Mesothelial cell of epicardium (in vitro differentiated cells): ENCODE results near the gene CACNB4. TPM values are rescaled to one million over a fixed set of nuclear protein-coding genes. Genes with fewer than 3 reads are reported as not detected.

Experiments used
- DNase-seq, 2 experiments: peaks; one replicate each; pipeline ENCODE4 v3.0.0; 2021; ENCODE audit warnings: low spot score in 2 of 2; ENCODE audit not compliant: unreplicated experiment in 2 of 2
- H3K27ac Mint-ChIP-seq: 2 replicates; pipeline ENCODE4 v1.8.0; 2021; ENCODE audit warnings: mixed read lengths
- H3K27me3 Mint-ChIP-seq: 2 replicates; pipeline ENCODE4 v1.8.0; 2021; ENCODE audit warnings: low read depth, mixed read lengths
- H3K36me3 Mint-ChIP-seq: 2 replicates; pipeline ENCODE4 v1.8.0; 2021; ENCODE audit warnings: mixed read lengths
- H3K4me1 Mint-ChIP-seq: 2 replicates; pipeline ENCODE4 v1.8.0; 2021; ENCODE audit warnings: mixed read lengths
- H3K4me3 Mint-ChIP-seq: 2 replicates; pipeline ENCODE4 v1.8.0; 2021; ENCODE audit warnings: mild to moderate bottlenecking, moderate library complexity, mixed read lengths
- H3K9me3 Mint-ChIP-seq: 2 replicates; pipeline ENCODE4 v1.8.0; 2021; ENCODE audit warnings: mixed read lengths
- CTCF ChIP-seq: fragments of 200-600 bp; sonication (generic); IDR thresholded peaks from one replicate; pipeline ENCODE4 v1.5.0; 2021; ENCODE audit warnings: antibody characterized with exemption; ENCODE audit not compliant: unreplicated experiment
- total RNA-seq: library from RNA; stranded (reverse); gene quantifications from 3 replicates; pipeline ENCODE4 v1.2.1, GENCODE V29; 2021

The CACNB4 gene
- total RNA-seq, 1 donor from 2014 or later, result 4.1 TPM

GRCh38 chr2:152061383-152061782 is 37.5 kb downstream of the CACNB4 start:
- peaks cover 3% of the 10 kb centered on the region for H3K27me3 Mint-ChIP-seq
- peaks cover 12% of the 10 kb centered on the region for H3K9me3 Mint-ChIP-seq
- H3K36me3 Mint-ChIP-seq, result peaks cover 2% of the 10 kb centered on the region
- no peak for DNase-seq
- TF ChIP-seq CTCF, result no peak
- H3K4me1 Mint-ChIP-seq, result no peaks in the 10 kb centered on the region
- no peak overlapping the region for H3K27ac Mint-ChIP-seq
- H3K4me3 Mint-ChIP-seq, result no peak overlapping the region

GRCh38 chr2:152058655-152059054 is 40.2 kb downstream of the CACNB4 start:
- Mint-ChIP-seq H3K9me3 (peaks cover 8% of the 10 kb centered on the region), H3K36me3 (peaks cover 2% of the 10 kb centered on the region), H3K4me3 (no peak overlapping the region), H3K4me1 (no peaks in the 10 kb centered on the region), H3K27ac (no peak overlapping the region), H3K27me3 (no peaks in the 10 kb centered on the region)
- no peak for TF ChIP-seq CTCF
- no peak for DNase-seq

GRCh38 chr2:152056418-152056817 is 42.4 kb downstream of the CACNB4 start:
- H3K27ac Mint-ChIP-seq, result no peak overlapping the region
- no peak overlapping the region for H3K4me3 Mint-ChIP-seq

GRCh38 chr2:152055366-152056108 is 43.3 kb downstream of the CACNB4 start:
- Mint-ChIP-seq H3K4me3 (no peak overlapping the region), H3K36me3 (peaks cover 2% of the 10 kb centered on the region), H3K27ac (no peak overlapping the region), H3K4me1 (no peaks in the 10 kb centered on the region), H3K9me3 (peaks cover 8% of the 10 kb centered on the region), H3K27me3 (no peaks in the 10 kb centered on the region)
- no peak for DNase-seq
- no peak for TF ChIP-seq CTCF

More at GRCh38 chr2:152056418-152056817, 42.4 kb downstream of the CACNB4 start:
- H3K4me1 Mint-ChIP-seq, result no peaks in the 10 kb centered on the region
- no peaks in the 10 kb centered on the region for H3K27me3 Mint-ChIP-seq
- H3K9me3 Mint-ChIP-seq, result peaks cover 8% of the 10 kb centered on the region
- DNase-seq, result no peak
- peaks cover 2% of the 10 kb centered on the region for H3K36me3 Mint-ChIP-seq
- TF ChIP-seq CTCF, result no peak

- Mint-ChIP-seq H3K4me1 (peaks cover 3% of the 10 kb centered on the region), H3K27ac (no peak overlapping the region), H3K9me3 (peaks cover 8% of the 10 kb centered on the region), H3K27me3 (peaks cover 3% of the 10 kb centered on the region), H3K4me3 (no peak overlapping the region), H3K36me3 (peaks cover 2% of the 10 kb centered on the region)
- no peak for TF ChIP-seq CTCF
- no peak for DNase-seq
Observed at GRCh38 chr2:152054593-152054992, 44.3 kb downstream of the CACNB4 start.

- H3K27ac Mint-ChIP-seq, result no peak overlapping the region
- DNase-seq, result no peak
- H3K36me3 Mint-ChIP-seq, result no peaks in the 10 kb centered on the region
- H3K4me3 Mint-ChIP-seq, result no peak overlapping the region
- TF ChIP-seq CTCF, result no peak
- no peaks in the 10 kb centered on the region for H3K9me3 Mint-ChIP-seq
- H3K4me1 Mint-ChIP-seq, result peaks cover 6% of the 10 kb centered on the region
- peaks cover 4% of the 10 kb centered on the region for H3K27me3 Mint-ChIP-seq
Observed at GRCh38 chr2:152051436-152051835, 47.4 kb downstream of the CACNB4 start.
